ENCODE measurements around the gene MEFV. TPM values are rescaled to one million over a fixed set of nuclear protein-coding genes. Genes with fewer than 3 reads are reported as not detected.

The MEFV gene
- 0.38 TPM in 1 of 2 replicates, not detected in the other for total RNA-seq (2014; rRNA removed; shearing (Covaris generic))

GRCh38 chr16:3256146-3256865 is at the start of gene MEFV:
MEFV (minus strand) TSS chr16:3256633; CDS start chr16:3256587, 46 bp downstream.

GRCh38 chr16:3305109-3306068 is 49.0 kb upstream of the MEFV start, which contains the start of the genes TIGD7 and ZNF75A:
TIGD7 (minus strand) TSS chr16:3305430; CDS start chr16:3300614, 4,816 bp downstream.
ZNF75A (plus strand) TSS chr16:3305497; CDS start chr16:3308429, 2,932 bp downstream.

GRCh38 chr16:3282730-3283542 is 26.5 kb upstream of the MEFV start, which contains the start of gene ZNF263:
ZNF263 (plus strand) TSS chr16:3283491; CDS start chr16:3283819, 328 bp downstream.

GRCh38 chr16:3234857-3235561 is 21.4 kb downstream of the MEFV start, which contains the start of gene ZNF200:
ZNF200 (minus strand) TSS chr16:3235158; CDS start chr16:3233755, 1,403 bp downstream.

Other genes with a start within 250 kb of the MEFV start
- not detected in 2 replicates for gene CLDN9, start 243.7 kb downstream of the MEFV start, total RNA-seq (2014; rRNA removed; shearing (Covaris generic))
- gene CLDN6, start 238.4 kb downstream of the MEFV start, total RNA-seq (2014; rRNA removed; shearing (Covaris generic)) = not detected in 2 replicates
- gene TNFRSF12A, start 236.3 kb downstream of the MEFV start, total RNA-seq (2014; rRNA removed; shearing (Covaris generic)) = 716 and 822 TPM in 2 replicates
- 126 and 144 TPM in 2 replicates for gene HCFC1R1, start 232.7 kb downstream of the MEFV start, total RNA-seq (2014; rRNA removed; shearing (Covaris generic))
- 63.8 and 65.4 TPM in 2 replicates for gene THOC6, start 232.6 kb downstream of the MEFV start, total RNA-seq (2014; rRNA removed; shearing (Covaris generic))
- gene BICDL2, start 219.7 kb downstream of the MEFV start, total RNA-seq (2014; rRNA removed; shearing (Covaris generic)) = not detected in 2 replicates
- 0.16 and 0.75 TPM in 2 replicates for gene MMP25, start 210.1 kb downstream of the MEFV start, total RNA-seq (2014; rRNA removed; shearing (Covaris generic))
- 2.2 TPM in 1 of 2 replicates, not detected in the other for gene IL32, start 191.0 kb downstream of the MEFV start, total RNA-seq (2014; rRNA removed; shearing (Covaris generic))
- gene ZSCAN10, start 157.3 kb downstream of the MEFV start, total RNA-seq (2014; rRNA removed; shearing (Covaris generic)) = 0.26 and 2.2 TPM in 2 replicates
- gene ZNF205, start 144.0 kb downstream of the MEFV start, total RNA-seq (2014; rRNA removed; shearing (Covaris generic)) = 16.9 and 18.4 TPM in 2 replicates
- 5.2 and 6.7 TPM in 2 replicates for gene ZNF213, start 121.6 kb downstream of the MEFV start, total RNA-seq (2014; rRNA removed; shearing (Covaris generic))
- not detected in 2 replicates for gene OR1F1, start 68.4 kb downstream of the MEFV start, total RNA-seq (2014; rRNA removed; shearing (Covaris generic))
- 14.2 and 15.4 TPM in 2 replicates for gene ZNF200, start 21.5 kb downstream of the MEFV start, total RNA-seq (2014; rRNA removed; shearing (Covaris generic))
- 88.5 and 92.5 TPM in 2 replicates for gene ZNF263, start 26.9 kb upstream of the MEFV start, total RNA-seq (2014; rRNA removed; shearing (Covaris generic))
- 5.0 and 6.7 TPM in 2 replicates for gene TIGD7, start 48.8 kb upstream of the MEFV start, total RNA-seq (2014; rRNA removed; shearing (Covaris generic))
- gene ZNF75A, start 48.9 kb upstream of the MEFV start, total RNA-seq (2014; rRNA removed; shearing (Covaris generic)) = 16.6 and 21.6 TPM in 2 replicates
- gene OR2C1, start 99.3 kb upstream of the MEFV start, total RNA-seq (2014; rRNA removed; shearing (Covaris generic)) = not detected in 2 replicates
- 11.1 and 12.6 TPM in 2 replicates for gene ZSCAN32, start 144.4 kb upstream of the MEFV start, total RNA-seq (2014; rRNA removed; shearing (Covaris generic))
- 14.0 and 14.5 TPM in 2 replicates for gene ZNF174, start 144.6 kb upstream of the MEFV start, total RNA-seq (2014; rRNA removed; shearing (Covaris generic))
- gene ZNF597, start 186.9 kb upstream of the MEFV start, total RNA-seq (2014; rRNA removed; shearing (Covaris generic)) = 0.91 and 1.4 TPM in 2 replicates
- 9.6 and 15.4 TPM in 2 replicates for gene NAA60, start 187.0 kb upstream of the MEFV start, total RNA-seq (2014; rRNA removed; shearing (Covaris generic))
- gene C16orf90, start 238.9 kb upstream of the MEFV start, total RNA-seq (2014; rRNA removed; shearing (Covaris generic)) = not detected in 2 replicates
- 14.4 and 14.9 TPM in 2 replicates for gene CLUAP1, start 244.4 kb upstream of the MEFV start, total RNA-seq (2014; rRNA removed; shearing (Covaris generic))